DND-41 (cell line): ENCODE measurements around the gene P2RY8.

Source experiments
- ATAC-seq: fragments of 200-7000 bp; cut with Tn5 transposase; 3 replicates; pipeline ENCODE4 v1.9.1; 2021; ENCODE audit warnings: low read depth; ENCODE audit not compliant: insufficient read depth
- DNase-seq: peaks from one replicate; pipeline ENCODE4 v3.0.0-alpha.2; 2020
- H2AFZ ChIP-seq: 2 replicates; pipeline ENCODE4 v1.6.0; 2012; ENCODE audit warnings: low read depth, low read length
- H3K27ac ChIP-seq: 2 replicates; pipeline ENCODE4 v1.5.1; 2012; ENCODE audit warnings: low read length, inconsistent platforms
- H3K27me3 ChIP-seq: fragments of 200-600 bp; sonication (generic); 2 replicates; pipeline ENCODE4 v1.6.0; 2012; ENCODE audit warnings: low read length, mild to moderate bottlenecking, inconsistent platforms; ENCODE audit not compliant: insufficient read depth, poor library complexity
- H3K36me3 ChIP-seq: 2 replicates; pipeline ENCODE4 v1.5.1; 2012; ENCODE audit warnings: low read length, inconsistent platforms; ENCODE audit not compliant: insufficient read depth
- H3K4me1 ChIP-seq: 2 replicates; pipeline ENCODE4 v1.5.1; 2012; ENCODE audit warnings: mild to moderate bottlenecking, low read length; ENCODE audit not compliant: insufficient read depth
- H3K4me2 ChIP-seq: 2 replicates; pipeline ENCODE4 v1.6.0; 2012; ENCODE audit warnings: mild to moderate bottlenecking, moderate library complexity, low read length, inconsistent platforms; ENCODE audit not compliant: insufficient read depth
- H3K4me3 ChIP-seq, 2 experiments: fragments of 200-600 bp in 1 of 2; shearing (Covaris generic) in 1 of 2; 2 replicates each; pipeline ENCODE4 v1.5.1; 2012 to 2016; ENCODE audit warnings: inconsistent platforms in 2 of 2, low read length in 2 of 2, mild to moderate bottlenecking in 2 of 2, low read depth in 1 of 2, moderate library complexity in 1 of 2
- H3K79me2 ChIP-seq: 2 replicates; pipeline ENCODE4 v1.6.0; 2012; ENCODE audit warnings: low read length, inconsistent platforms; ENCODE audit not compliant: insufficient read depth
- H3K9ac ChIP-seq: 2 replicates; pipeline ENCODE4 v1.6.0; 2012; ENCODE audit warnings: low read depth, mild to moderate bottlenecking, inconsistent platforms, low read length, moderate library complexity
- H3K9me3 ChIP-seq: 2 replicates; pipeline ENCODE4 v1.5.1; 2012; ENCODE audit warnings: low read length, moderate library complexity, mild to moderate bottlenecking, inconsistent platforms; ENCODE audit not compliant: insufficient read depth, severe bottlenecking
- H4K20me1 ChIP-seq: 2 replicates; pipeline ENCODE4 v1.6.0; 2012; ENCODE audit warnings: low read length; ENCODE audit not compliant: insufficient read depth
- EZH2 ChIP-seq: IDR thresholded peaks from 3 replicates; pipeline ENCODE4 v1.6.1; 2012; ENCODE audit warnings: borderline replicate concordance, low read depth, mild to moderate bottlenecking, moderate library complexity, low read length, inconsistent platforms; ENCODE audit not compliant: severe bottlenecking
- TF ChIP-seq, protein P1 (sequence below): IDR thresholded peaks from 2 replicates; pipeline ENCODE4 v1.5.1; 2012; ENCODE audit warnings: borderline replicate concordance, low read length, moderate library complexity, mild to moderate bottlenecking; ENCODE audit not compliant: poor library complexity, severe bottlenecking; ENCODE audit errors: extremely low read depth

P2RY8 gene

DNA sequence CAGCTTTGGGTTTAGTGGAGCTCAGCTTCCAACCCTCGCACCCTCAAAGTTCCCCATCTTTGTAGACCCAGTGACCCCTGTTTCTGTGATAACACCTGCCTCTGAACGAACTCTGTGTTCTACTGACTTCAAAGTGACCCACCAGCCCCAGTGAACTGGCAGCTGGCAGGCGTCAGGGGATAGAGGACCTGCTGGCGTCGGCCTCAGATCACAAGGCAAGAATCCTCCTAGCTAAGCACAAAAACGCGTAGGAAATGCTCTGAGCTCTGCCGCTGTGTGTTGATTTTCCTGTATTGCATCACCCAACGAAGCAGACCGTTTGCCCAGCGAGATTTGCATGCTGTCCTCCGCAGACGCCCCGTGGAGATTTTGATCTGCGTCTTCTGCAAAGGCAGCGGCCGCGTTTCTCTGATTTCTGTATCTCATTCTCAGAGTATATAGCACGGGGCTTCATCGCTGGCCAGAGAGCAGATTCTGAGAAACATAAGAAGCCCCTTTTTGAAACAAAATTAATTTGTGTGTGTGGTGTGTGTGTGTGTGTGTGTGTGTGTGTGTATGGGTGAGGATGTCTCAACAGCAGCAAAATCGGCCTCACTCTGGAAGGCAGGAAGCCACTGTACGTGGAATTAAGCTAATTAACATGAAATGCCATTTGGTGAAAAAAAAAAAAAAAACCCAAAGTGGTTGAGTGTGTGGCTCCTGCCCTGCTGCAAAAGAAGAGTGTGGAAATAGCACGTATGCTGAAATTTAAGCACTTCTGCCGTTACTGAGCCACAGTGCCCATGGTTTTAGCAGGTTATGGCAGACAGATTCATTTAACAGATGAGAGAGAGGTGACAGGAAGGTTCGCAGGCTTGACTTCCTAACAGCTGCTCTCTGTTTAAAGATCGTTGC lies 55.1 kb downstream of the P2RY8 start:
- peak overlapping the region; percentile 58 for H3K9ac ChIP-seq
- peaks cover 64% of the 10 kb centered on the region for H3K36me3 ChIP-seq
- H4K20me1 ChIP-seq = 0 out of 2 replicates have a peak, but pooled peaks cover 4% of the 10 kb centered on the region

DNA sequence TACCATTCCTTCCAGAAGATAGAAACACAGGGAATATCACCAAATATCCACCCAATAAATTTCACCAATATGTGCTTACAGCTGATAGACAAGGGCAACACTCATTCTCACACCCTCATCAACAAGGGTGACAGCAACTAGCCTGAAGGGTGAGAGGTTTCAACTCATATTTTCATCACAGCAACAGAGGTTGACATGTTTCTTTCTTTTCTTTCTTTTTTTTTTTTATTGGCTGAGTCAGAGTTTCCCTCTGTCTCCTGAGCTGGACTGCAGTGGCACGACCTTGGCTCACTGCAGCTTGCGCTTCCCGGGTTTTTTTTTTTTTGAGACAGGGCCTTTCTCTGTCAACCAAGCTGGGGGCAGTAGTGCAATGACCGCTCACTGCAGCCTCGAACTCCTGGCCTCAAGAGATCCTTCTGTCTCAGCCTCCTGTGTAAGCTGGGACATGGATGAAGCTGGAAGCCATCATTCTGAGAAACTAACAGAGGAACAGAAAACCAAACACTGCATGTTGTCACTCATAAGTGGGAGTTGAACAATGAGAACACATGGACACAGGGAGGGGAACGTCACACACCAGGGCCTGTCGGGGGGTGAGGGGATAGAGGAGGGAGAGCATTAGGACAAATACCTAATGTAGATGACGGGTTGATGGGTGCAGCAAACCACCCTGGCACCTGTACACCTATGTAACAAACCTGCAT lies 56.8 kb downstream of the P2RY8 start:
- 0 out of 2 replicates have a peak, but pooled peaks cover 4% of the 10 kb centered on the region for H4K20me1 ChIP-seq

More for the DNA sequence above, 55.1 kb downstream of the P2RY8 start:
- ATAC-seq (peak; percentile 92), DNase-seq (peak; percentile 94)
- H3K9me3 ChIP-seq = peaks cover 9% of the 10 kb centered on the region
- TF ChIP-seq, protein P1, sequence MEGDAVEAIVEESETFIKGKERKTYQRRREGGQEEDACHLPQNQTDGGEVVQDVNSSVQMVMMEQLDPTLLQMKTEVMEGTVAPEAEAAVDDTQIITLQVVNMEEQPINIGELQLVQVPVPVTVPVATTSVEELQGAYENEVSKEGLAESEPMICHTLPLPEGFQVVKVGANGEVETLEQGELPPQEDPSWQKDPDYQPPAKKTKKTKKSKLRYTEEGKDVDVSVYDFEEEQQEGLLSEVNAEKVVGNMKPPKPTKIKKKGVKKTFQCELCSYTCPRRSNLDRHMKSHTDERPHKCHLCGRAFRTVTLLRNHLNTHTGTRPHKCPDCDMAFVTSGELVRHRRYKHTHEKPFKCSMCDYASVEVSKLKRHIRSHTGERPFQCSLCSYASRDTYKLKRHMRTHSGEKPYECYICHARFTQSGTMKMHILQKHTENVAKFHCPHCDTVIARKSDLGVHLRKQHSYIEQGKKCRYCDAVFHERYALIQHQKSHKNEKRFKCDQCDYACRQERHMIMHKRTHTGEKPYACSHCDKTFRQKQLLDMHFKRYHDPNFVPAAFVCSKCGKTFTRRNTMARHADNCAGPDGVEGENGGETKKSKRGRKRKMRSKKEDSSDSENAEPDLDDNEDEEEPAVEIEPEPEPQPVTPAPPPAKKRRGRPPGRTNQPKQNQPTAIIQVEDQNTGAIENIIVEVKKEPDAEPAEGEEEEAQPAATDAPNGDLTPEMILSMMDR = peak; percentile 48
- no peak for TF ChIP-seq EZH2
- peak overlapping the region; percentile 91 for H3K27ac ChIP-seq
- H3K79me2 ChIP-seq = peaks cover 77% of the 10 kb centered on the region
- H3K4me2 ChIP-seq = peak overlapping the region; percentile 53
- H3K27me3 ChIP-seq = no peaks in the 10 kb centered on the region
- H3K4me1 ChIP-seq = peaks cover 54% of the 10 kb centered on the region
- peak overlapping the region; percentile 15 for H2AFZ ChIP-seq
- H3K4me3 ChIP-seq = peak overlapping the region in 1 of 2 experiments; percentile 39; a peak in 2 of 4 replicates

GRCh38 chrX:1477801-1478458 lies 59.1 kb downstream of the P2RY8 start:
- no peak overlapping the region for H3K9ac ChIP-seq
- ATAC-seq (no peak), DNase-seq (peak; percentile 2)
- H3K4me1 ChIP-seq = peaks cover 51% of the 10 kb centered on the region
- H3K79me2 ChIP-seq = peaks cover 82% of the 10 kb centered on the region
- no peak overlapping the region for H2AFZ ChIP-seq
- H3K4me3 ChIP-seq = no peak overlapping the region
- peaks cover 72% of the 10 kb centered on the region for H3K36me3 ChIP-seq
- peaks cover 12% of the 10 kb centered on the region for H3K9me3 ChIP-seq
- no peak overlapping the region for H3K4me2 ChIP-seq
- TF ChIP-seq EZH2 = no peak
- TF ChIP-seq, protein P1 = no peak
- no peaks in the 10 kb centered on the region for H3K27me3 ChIP-seq
- 0 out of 2 replicates have a peak, but pooled peaks cover 4% of the 10 kb centered on the region for H4K20me1 ChIP-seq
- peak overlapping the region; percentile 34 for H3K27ac ChIP-seq

More for the DNA sequence above, 56.8 kb downstream of the P2RY8 start:
- peak; percentile 2 for DNase-seq
- Histone ChIP-seq H3K4me1 (peaks cover 53% of the 10 kb centered on the region), H3K9me3 (peaks cover 12% of the 10 kb centered on the region), H3K4me2 (no peak overlapping the region), H2AFZ (no peak overlapping the region), H3K79me2 (peaks cover 78% of the 10 kb centered on the region), H3K27me3 (no peaks in the 10 kb centered on the region), H3K36me3 (peaks cover 66% of the 10 kb centered on the region), H3K4me3 (no peak overlapping the region), H3K9ac (no peak overlapping the region; the same call in 1 of the 2 replicates), H3K27ac (peak overlapping the region; percentile 91)
- TF ChIP-seq EZH2 = no peak
- TF ChIP-seq, protein P1 = no peak
- ATAC-seq = no peak
